Spinal cord (tissue), 10 donors: Measurements from ENCODE around the gene ZNF407. TPM values are rescaled to one million over a fixed set of nuclear protein-coding genes. Genes with fewer than 3 reads are reported as not detected.
"Not testable (repeated sequence)": the region's sequence is repeated elsewhere in the genome, so short reads cannot be mapped to it uniquely, and the experiment has no call there.

Experiments
- DNase-seq, 6 donors: peaks; one replicate each; pipeline versions ENCODE4 v3.0.0 to v3.0.0-alpha.2; 2013 to 2015; ENCODE audit warnings: low spot score in 6 of 6, low read depth in 4 of 6
- H3K27ac ChIP-seq: one replicate; pipeline ENCODE4 v1.5.1; 2013; ENCODE audit warnings: low read depth, low read length, control low read depth
- H3K27me3 ChIP-seq: one replicate; pipeline ENCODE4 v1.6.1; 2013; ENCODE audit warnings: low read length; ENCODE audit not compliant: control insufficient read depth, insufficient read depth
- H3K36me3 ChIP-seq: one replicate; pipeline ENCODE4 v1.6.1; 2013; ENCODE audit warnings: low read length; ENCODE audit not compliant: control insufficient read depth, insufficient read depth
- H3K4me1 ChIP-seq: one replicate; pipeline ENCODE4 v1.6.1; 2013; ENCODE audit warnings: low read length; ENCODE audit not compliant: control insufficient read depth, insufficient read depth
- H3K4me3 ChIP-seq: one replicate; pipeline ENCODE4 v1.5.1; 2013; ENCODE audit warnings: low read depth, low read length, control low read depth
- H3K9me3 ChIP-seq: one replicate; pipeline ENCODE4 v1.6.1; 2013; ENCODE audit warnings: low read length; ENCODE audit not compliant: control insufficient read depth, insufficient read depth
- WGBS: methylation state at CpG from one replicate; pipeline ENCODE4 v1.1.5; 2013; ENCODE audit warnings: missing lambda C conversion rate; ENCODE audit not compliant: insufficient coverage; 5-methylcytosine and 5-hydroxymethylcytosine counted together
- polyA plus RNA-seq, 2 donors: library from polyadenylated mRNA; unstranded; fragments of 120-200 nt; gene quantifications; one replicate each; pipeline ENCODE4 v1.2.1, GENCODE V29; 2013; ENCODE audit not compliant: insufficient read length in 2 of 2
- total RNA-seq, 2 donors: library from RNA; depleted of rRNA in 1 of 2; stranded (reverse); fragments of 120-200 nt in 1 of 2; fragments of >200 nt in 1 of 2; gene quantifications; one replicate each; pipeline versions ENCODE4 v1.2.3 to v1.2.4, GENCODE V29; 2013 to 2014
- donor health status: healthy.

The ZNF407 gene
- total and polyA plus RNA-seq, 4 donors = 7.9 to 22.8 (median 13.2) TPM

GRCh38 chr18:75074196-75075015, 476.7 kb downstream of the ZNF407 start:
- Histone ChIP-seq H3K9me3 (peaks cover 4% of the 10 kb centered on the region), H3K4me3 (no peak overlapping the region), H3K27ac (no peak overlapping the region), H3K27me3 (no peaks in the 10 kb centered on the region), H3K4me1 (peaks cover 13% of the 10 kb centered on the region), H3K36me3 (no peaks in the 10 kb centered on the region)
- WGBS = 94% methylated on average over 12 of the region's 13 CpGs
- DNase-seq = no peak

GRCh38 chr18:75075016-75075305, 477.3 kb downstream of the ZNF407 start:
- peaks cover 4% of the 10 kb centered on the region for H3K9me3 ChIP-seq
- H3K36me3 ChIP-seq = no peaks in the 10 kb centered on the region
- peaks cover 13% of the 10 kb centered on the region for H3K4me1 ChIP-seq
- no peak overlapping the region for H3K27ac ChIP-seq
- no peaks in the 10 kb centered on the region for H3K27me3 ChIP-seq
- H3K4me3 ChIP-seq = no peak overlapping the region
- WGBS = 74% methylated on average over 3 of the region's 3 CpGs
- DNase-seq = no peak

- WGBS = 93% methylated on average over 11 of the region's 12 CpGs
- DNase-seq = no peak
- no peaks in the 10 kb centered on the region for H3K27me3 ChIP-seq
Measured at GRCh38 chr18:75075429-75075841, 477.8 kb downstream of the ZNF407 start.

GRCh38 chr18:75076286-75076685, 478.6 kb downstream of the ZNF407 start:
- H3K4me1 ChIP-seq = peaks cover 4% of the 10 kb centered on the region
- H3K27me3 ChIP-seq = no peaks in the 10 kb centered on the region
- H3K36me3 ChIP-seq = no peaks in the 10 kb centered on the region
- peaks cover 4% of the 10 kb centered on the region for H3K9me3 ChIP-seq
- DNase-seq = no peak
- no peak overlapping the region for H3K27ac ChIP-seq
- WGBS = 91% methylated on average over 5 of the region's 5 CpGs
- no peak overlapping the region for H3K4me3 ChIP-seq

More at GRCh38 chr18:75075429-75075841, 477.8 kb downstream of the ZNF407 start:
- H3K27ac ChIP-seq = no peak overlapping the region
- peaks cover 4% of the 10 kb centered on the region for H3K9me3 ChIP-seq
- no peak overlapping the region for H3K4me3 ChIP-seq
- peaks cover 10% of the 10 kb centered on the region for H3K4me1 ChIP-seq
- no peaks in the 10 kb centered on the region for H3K36me3 ChIP-seq

GRCh38 chr18:75081486-75081885, 483.8 kb downstream of the ZNF407 start:
- Histone ChIP-seq H3K4me1 (no peaks in the 10 kb centered on the region), H3K27me3 (no peaks in the 10 kb centered on the region), H3K27ac (no peak overlapping the region), H3K36me3 (no peaks in the 10 kb centered on the region), H3K4me3 (no peak overlapping the region), H3K9me3 (peaks cover 4% of the 10 kb centered on the region)
- 93% methylated on average over 5 of the region's 8 CpGs for WGBS
- DNase-seq = no peak

- Histone ChIP-seq H3K9me3 (peaks cover 1% of the 10 kb centered on the region), H3K4me1 (no peaks in the 10 kb centered on the region), H3K36me3 (no peaks in the 10 kb centered on the region), H3K27me3 (no peaks in the 10 kb centered on the region), H3K4me3 (no peak overlapping the region), H3K27ac (no peak overlapping the region)
- no peak for DNase-seq
- WGBS = 99% methylated on average over 5 of the region's 5 CpGs
Measured at GRCh38 chr18:75083131-75083530, 485.5 kb downstream of the ZNF407 start.

- Histone ChIP-seq H3K4me1 (no peaks in the 10 kb centered on the region), H3K27me3 (no peaks in the 10 kb centered on the region), H3K9me3 (no peaks in the 10 kb centered on the region), H3K27ac (no peak overlapping the region), H3K4me3 (no peak overlapping the region), H3K36me3 (no peaks in the 10 kb centered on the region)
- DNase-seq = no peak
- 90% methylated on average over 9 of the region's 9 CpGs for WGBS
Measured at GRCh38 chr18:75083761-75084160, 486.1 kb downstream of the ZNF407 start.

GRCh38 chr18:75085676-75086075, 488.0 kb downstream of the ZNF407 start:
- DNase-seq, H3K27me3 ChIP-seq, H3K36me3 ChIP-seq, H3K4me1 ChIP-seq, H3K4me3 ChIP-seq, H3K27ac ChIP-seq, H3K9me3 ChIP-seq: not testable (repeated sequence)
- WGBS = 97% methylated on average over 4 of the region's 8 CpGs

- DNase-seq = no peak
- no peak overlapping the region for H3K27ac ChIP-seq
- 96% methylated on average over 9 of the region's 9 CpGs for WGBS
Measured at GRCh38 chr18:75086494-75087034, 488.9 kb downstream of the ZNF407 start.

More at GRCh38 chr18:75086494-75087034, 488.9 kb downstream of the ZNF407 start:
- Histone ChIP-seq H3K4me3 (no peak overlapping the region), H3K4me1 (no peaks in the 10 kb centered on the region), H3K27me3 (no peaks in the 10 kb centered on the region), H3K9me3 (no peaks in the 10 kb centered on the region), H3K36me3 (no peaks in the 10 kb centered on the region)
